Liver (tissue), 2 donors: ENCODE data around the gene SAAL1.
"Not testable (repeated sequence)": the region's sequence is repeated elsewhere in the genome, so short reads cannot be mapped to it uniquely, and the experiment has no call there.

Experiments
- JUND ChIP-seq, 2 donors: IDR thresholded peaks; 2 replicates each; pipeline ENCODE4 v1.6.1; 2016; ENCODE audit warnings: antibody characterized with exemption in 2 of 2
- MAX ChIP-seq: IDR thresholded peaks from 2 replicates; pipeline ENCODE4 v1.6.1; 2016; ENCODE audit warnings: antibody characterized with exemption
- TF ChIP-seq, protein P1 (sequence below): IDR thresholded peaks from 2 replicates; pipeline ENCODE4 v1.6.1; 2016; ENCODE audit warnings: antibody characterized with exemption, mild to moderate bottlenecking
- donor health status: healthy.

- TF ChIP-seq, protein P1, sequence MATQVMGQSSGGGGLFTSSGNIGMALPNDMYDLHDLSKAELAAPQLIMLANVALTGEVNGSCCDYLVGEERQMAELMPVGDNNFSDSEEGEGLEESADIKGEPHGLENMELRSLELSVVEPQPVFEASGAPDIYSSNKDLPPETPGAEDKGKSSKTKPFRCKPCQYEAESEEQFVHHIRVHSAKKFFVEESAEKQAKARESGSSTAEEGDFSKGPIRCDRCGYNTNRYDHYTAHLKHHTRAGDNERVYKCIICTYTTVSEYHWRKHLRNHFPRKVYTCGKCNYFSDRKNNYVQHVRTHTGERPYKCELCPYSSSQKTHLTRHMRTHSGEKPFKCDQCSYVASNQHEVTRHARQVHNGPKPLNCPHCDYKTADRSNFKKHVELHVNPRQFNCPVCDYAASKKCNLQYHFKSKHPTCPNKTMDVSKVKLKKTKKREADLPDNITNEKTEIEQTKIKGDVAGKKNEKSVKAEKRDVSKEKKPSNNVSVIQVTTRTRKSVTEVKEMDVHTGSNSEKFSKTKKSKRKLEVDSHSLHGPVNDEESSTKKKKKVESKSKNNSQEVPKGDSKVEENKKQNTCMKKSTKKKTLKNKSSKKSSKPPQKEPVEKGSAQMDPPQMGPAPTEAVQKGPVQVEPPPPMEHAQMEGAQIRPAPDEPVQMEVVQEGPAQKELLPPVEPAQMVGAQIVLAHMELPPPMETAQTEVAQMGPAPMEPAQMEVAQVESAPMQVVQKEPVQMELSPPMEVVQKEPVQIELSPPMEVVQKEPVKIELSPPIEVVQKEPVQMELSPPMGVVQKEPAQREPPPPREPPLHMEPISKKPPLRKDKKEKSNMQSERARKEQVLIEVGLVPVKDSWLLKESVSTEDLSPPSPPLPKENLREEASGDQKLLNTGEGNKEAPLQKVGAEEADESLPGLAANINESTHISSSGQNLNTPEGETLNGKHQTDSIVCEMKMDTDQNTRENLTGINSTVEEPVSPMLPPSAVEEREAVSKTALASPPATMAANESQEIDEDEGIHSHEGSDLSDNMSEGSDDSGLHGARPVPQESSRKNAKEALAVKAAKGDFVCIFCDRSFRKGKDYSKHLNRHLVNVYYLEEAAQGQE = not testable (repeated sequence)
- not testable (repeated sequence) for TF ChIP-seq MAX; JUND (IDR thresholded peaks at IDR 0.05)
Observed at GRCh38 chr11:18121331-18121828, 15.5 kb upstream of the SAAL1 start.
